Coronary artery (tissue), 2 donors: ENCODE data around the gene KIF1B.
A peak's percentile ranks its signal among the peaks of the same experiment; 100 is the strongest.
"Not testable (repeated sequence)": the region's sequence is repeated elsewhere in the genome, so short reads cannot be mapped to it uniquely, and the experiment has no call there.

Experiments
- DNase-seq: peaks from one replicate; pipeline ENCODE4 v3.0.0-alpha.2; 2017; ENCODE audit warnings: low spot score
- H3K27ac ChIP-seq, 2 donors: fragments of 200-600 bp; sonication (generic); one replicate each; pipeline ENCODE4 v1.5.1; 2016 to 2019
- H3K4me3 ChIP-seq: fragments of 200-600 bp; sonication (generic); 2 replicates; pipeline ENCODE4 v1.5.1; 2016; ENCODE audit warnings: mild to moderate bottlenecking, moderate library complexity
- CTCF ChIP-seq: fragments of 200-600 bp; sonication (generic); IDR thresholded peaks from one replicate; pipeline ENCODE4 v1.5.1; 2019; ENCODE audit warnings: antibody characterized with exemption

Gene KIF1B

DNA sequence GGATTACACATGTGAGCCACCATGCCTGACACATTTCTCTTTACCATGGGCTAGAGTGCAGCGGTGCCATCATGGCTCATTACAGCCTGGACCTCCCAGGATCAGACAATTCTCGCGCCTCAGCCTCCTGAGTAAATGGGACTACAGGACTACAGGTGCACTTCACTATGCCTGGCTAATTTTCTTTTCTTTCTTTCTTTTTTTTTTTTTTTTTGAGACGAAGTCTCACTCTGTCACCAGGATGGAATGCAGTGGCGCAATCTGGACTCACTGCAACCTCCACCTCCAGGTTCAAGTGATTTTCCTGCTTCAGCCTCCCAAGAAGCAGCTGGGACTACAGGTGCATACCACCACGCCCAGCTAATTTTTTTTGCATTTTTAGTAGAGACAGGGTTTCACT, 14.8 kb upstream of the KIF1B start:
- TF ChIP-seq CTCF = no peak
- Histone ChIP-seq H3K4me3 (no peak overlapping the region), H3K27ac (no peak overlapping the region)
- DNase-seq = no peak

DNA sequence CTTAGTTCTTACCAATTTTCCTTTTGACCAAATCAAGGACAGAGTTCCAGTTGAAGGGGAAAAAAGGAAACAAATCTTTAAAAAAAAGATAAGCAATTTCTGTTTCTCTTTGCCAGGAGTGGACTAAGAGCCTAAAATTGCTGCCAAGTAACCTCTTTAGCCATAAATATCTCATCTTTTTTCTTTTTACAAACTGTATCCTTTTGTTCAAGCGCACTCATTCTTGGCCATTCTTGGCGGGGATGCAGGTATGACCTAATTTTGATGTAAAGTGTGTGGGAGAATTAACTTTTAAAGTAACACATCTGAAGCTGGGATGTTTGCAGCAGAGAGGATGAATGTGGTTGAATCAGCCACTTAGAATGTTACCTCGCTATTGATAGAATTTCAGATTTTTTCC, 13.4 kb upstream of the KIF1B start:
- Histone ChIP-seq H3K4me3 (no peak overlapping the region), H3K27ac (no peak overlapping the region)
- no peak for TF ChIP-seq CTCF
- no peak for DNase-seq

DNA sequence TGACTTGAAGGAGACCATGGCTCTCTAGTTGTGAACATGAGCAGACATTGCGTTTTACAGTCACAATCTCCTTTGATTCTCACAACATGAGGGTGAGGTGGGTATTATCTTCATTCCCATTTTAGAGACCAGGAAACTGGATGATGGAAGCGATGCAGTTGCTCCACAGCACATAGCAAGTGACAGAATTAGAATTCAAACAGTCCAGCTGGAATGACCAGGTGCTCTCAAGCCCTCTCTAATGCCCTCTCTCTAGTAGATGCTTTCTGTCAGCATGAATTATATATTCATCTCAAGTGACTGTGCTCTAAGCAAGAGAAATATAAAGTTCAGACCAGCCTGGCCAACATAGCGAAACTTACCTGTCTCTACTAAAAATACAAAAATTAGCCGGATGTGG, 9.8 kb upstream of the KIF1B start:
- H3K27ac ChIP-seq = no peak overlapping the region
- no peak overlapping the region for H3K4me3 ChIP-seq
- no peak for DNase-seq
- TF ChIP-seq CTCF = no peak

- no peak overlapping the region for H3K4me3 ChIP-seq
- no peak for DNase-seq
- TF ChIP-seq CTCF = no peak
- no peak overlapping the region for H3K27ac ChIP-seq
Measured at GRCh38 chr1:10204003-10204642, 6.2 kb upstream of the KIF1B start.

GRCh38 chr1:10205206-10205605, 5.2 kb upstream of the KIF1B start:
- DNase-seq, H3K4me3 ChIP-seq, H3K27ac ChIP-seq: not testable (repeated sequence)

GRCh38 chr1:10207810-10208209, 2.6 kb upstream of the KIF1B start:
- Histone ChIP-seq H3K27ac (no peak overlapping the region), H3K4me3 (no peak overlapping the region)
- no peak for DNase-seq
- TF ChIP-seq CTCF = no peak

DNA sequence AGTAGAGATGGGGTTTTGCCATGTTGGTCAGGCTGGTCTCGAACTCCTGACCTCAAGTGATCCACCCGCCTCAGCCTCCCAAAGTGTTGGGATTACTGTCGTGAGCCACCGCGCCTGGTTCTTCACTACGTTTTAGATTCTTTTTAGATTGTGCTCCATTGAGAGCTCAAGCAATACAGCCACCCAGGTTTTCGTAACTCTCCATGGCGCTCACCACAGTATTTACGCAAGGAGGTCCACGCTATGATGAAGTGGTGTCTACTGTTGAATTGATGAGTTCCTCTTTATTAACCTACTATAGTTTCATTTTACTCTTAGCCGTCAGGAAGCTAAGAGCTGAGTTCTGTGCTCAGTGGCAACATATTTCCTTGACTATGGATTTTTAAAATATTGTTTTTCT, 1.8 kb upstream of the KIF1B start:
- Histone ChIP-seq H3K4me3 (no peak overlapping the region), H3K27ac (no peak overlapping the region)
- no peak for DNase-seq
- TF ChIP-seq CTCF = no peak

GRCh38 chr1:10209590-10209904, 823 bp upstream of the KIF1B start:
- TF ChIP-seq CTCF = no peak
- Histone ChIP-seq H3K4me3 (peak overlapping the region; percentile 98), H3K27ac (peak overlapping the region; percentile 100)
- DNase-seq = no peak
